HAP-1 (cell line): ENCODE measurements around the gene UBE3C.
A peak's percentile ranks its signal among the peaks of the same experiment; 100 is the strongest.
"Not testable (repeated sequence)": the region's sequence is repeated elsewhere in the genome, so short reads cannot be mapped to it uniquely, and the experiment has no call there.

Source experiments
- DNase-seq, 2 experiments: peaks; one replicate each; pipeline ENCODE4 v3.0.0-alpha.2; 2016 to 2020; ENCODE audit warnings: low spot score in 2 of 2
- H3K27me3 ChIP-seq: fragments of 250-450 bp; sonication (Bioruptor Pico); 2 replicates; pipeline ENCODE4 v1.5.1; 2020; ENCODE audit warnings: low read depth, mild to moderate bottlenecking, moderate library complexity
- H3K36me3 ChIP-seq: fragments of 250-450 bp; sonication (Bioruptor Pico); replicated peaks from 2 replicates; pipeline ENCODE4 v1.5.1; 2020; ENCODE audit warnings: mild to moderate bottlenecking
- H3K4me1 ChIP-seq: fragments of 250-450 bp; sonication (Bioruptor Pico); 2 replicates; pipeline ENCODE4 v1.5.1; 2020; ENCODE audit warnings: mild to moderate bottlenecking
- H3K4me3 ChIP-seq: fragments of 250-450 bp; sonication (Bioruptor Pico); 2 replicates; pipeline ENCODE4 v1.5.1; 2020; ENCODE audit warnings: mild to moderate bottlenecking, moderate library complexity
- H3K9me3 ChIP-seq: fragments of 250-450 bp; sonication (Bioruptor Pico); 2 replicates; pipeline ENCODE4 v1.5.1; 2020; ENCODE audit warnings: mild to moderate bottlenecking, moderate library complexity
- in situ Hi-C: fragments of 300-500 bp; cut with MboI; formaldehyde crosslinking; loops from 3 replicates; pipeline ENCODE4 v1.14.3; 2020; ENCODE audit warnings: low sequenced_read_pairs, inconsistent platforms, mixed read lengths

UBE3C gene

GRCh38 chr7:157244516-157245294 lies 106.0 kb downstream of the UBE3C start:
- in situ Hi-C loops = no loop called here
- H3K36me3 ChIP-seq = peaks cover 27% of the 10 kb centered on the region
- H3K4me1 ChIP-seq = no peaks in the 10 kb centered on the region
- H3K4me3 ChIP-seq = no peak overlapping the region
- no peaks in the 10 kb centered on the region for H3K9me3 ChIP-seq
- no peaks in the 10 kb centered on the region for H3K27me3 ChIP-seq
- DNase-seq = no peak

GRCh38 chr7:157246052-157246451 lies 107.3 kb downstream of the UBE3C start:
- in situ Hi-C loops = no loop called here
- DNase-seq = no peak
- H3K4me3 ChIP-seq = no peak overlapping the region
- no peaks in the 10 kb centered on the region for H3K27me3 ChIP-seq
- H3K36me3 ChIP-seq = peaks cover 33% of the 10 kb centered on the region
- no peaks in the 10 kb centered on the region for H3K4me1 ChIP-seq
- no peaks in the 10 kb centered on the region for H3K9me3 ChIP-seq

GRCh38 chr7:157248659-157249058 lies 109.9 kb downstream of the UBE3C start:
- Histone ChIP-seq H3K27me3 (no peaks in the 10 kb centered on the region), H3K4me3 (no peak overlapping the region), H3K9me3 (no peaks in the 10 kb centered on the region), H3K4me1 (no peaks in the 10 kb centered on the region), H3K36me3 (peaks cover 41% of the 10 kb centered on the region)
- DNase-seq = no peak
- in situ Hi-C loops = no loop called here

- H3K27me3 ChIP-seq = no peaks in the 10 kb centered on the region
- H3K36me3 ChIP-seq = peaks cover 56% of the 10 kb centered on the region
- peak; percentile 46 to 72 for DNase-seq
- no peaks in the 10 kb centered on the region for H3K4me1 ChIP-seq
- no peak overlapping the region for H3K4me3 ChIP-seq
- in situ Hi-C loops = no loop called here
- no peaks in the 10 kb centered on the region for H3K9me3 ChIP-seq
These were observed 112.0 kb downstream of the UBE3C start for GRCh38 chr7:157250605-157251228.

GRCh38 chr7:157251817-157252216 lies 113.1 kb downstream of the UBE3C start:
- H3K27me3 ChIP-seq, in situ Hi-C loops, H3K4me1 ChIP-seq, H3K9me3 ChIP-seq, H3K4me3 ChIP-seq, DNase-seq: not testable (repeated sequence)
- H3K36me3 ChIP-seq = peaks cover 60% of the 10 kb centered on the region

- no peak for DNase-seq
- in situ Hi-C loops = no loop called here
- no peaks in the 10 kb centered on the region for H3K4me1 ChIP-seq
- H3K4me3 ChIP-seq = no peak overlapping the region
- H3K36me3 ChIP-seq = peaks cover 64% of the 10 kb centered on the region
- no peaks in the 10 kb centered on the region for H3K9me3 ChIP-seq
- H3K27me3 ChIP-seq = no peaks in the 10 kb centered on the region
These were observed 115.1 kb downstream of the UBE3C start for GRCh38 chr7:157253850-157254249.

GRCh38 chr7:157254781-157255180 lies 116.1 kb downstream of the UBE3C start:
- H3K4me1 ChIP-seq, H3K27me3 ChIP-seq, H3K9me3 ChIP-seq, DNase-seq, H3K4me3 ChIP-seq, in situ Hi-C loops: not testable (repeated sequence)
- peaks cover 68% of the 10 kb centered on the region for H3K36me3 ChIP-seq

DNA sequence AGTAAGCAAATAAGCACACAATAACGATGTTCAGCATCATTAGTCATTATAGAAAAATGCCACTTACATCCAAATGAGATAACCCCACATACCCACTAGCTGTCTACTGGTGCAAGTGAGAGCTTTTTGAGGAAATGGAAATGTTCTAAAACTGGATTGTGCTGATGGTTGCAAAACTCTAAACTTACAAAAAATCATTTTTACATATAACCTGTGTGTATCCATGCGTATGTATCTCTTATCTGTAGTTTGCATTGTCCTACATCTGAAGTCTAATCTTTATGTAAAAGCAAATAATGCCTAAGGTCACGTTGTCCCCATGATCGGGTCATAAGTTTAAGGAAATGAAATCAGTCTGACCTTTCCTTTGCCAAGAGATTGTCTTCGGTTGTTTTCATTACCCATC lies 116.5 kb downstream of the UBE3C start:
- H3K36me3 ChIP-seq = peaks cover 68% of the 10 kb centered on the region
- in situ Hi-C loops = no loop called here
- no peaks in the 10 kb centered on the region for H3K9me3 ChIP-seq
- no peaks in the 10 kb centered on the region for H3K27me3 ChIP-seq
- DNase-seq = no peak
- no peak overlapping the region for H3K4me3 ChIP-seq
- H3K4me1 ChIP-seq = no peaks in the 10 kb centered on the region

GRCh38 chr7:157263156-157263555 lies 124.4 kb downstream of the UBE3C start:
- Histone ChIP-seq H3K36me3 (peaks cover 69% of the 10 kb centered on the region), H3K4me1 (no peaks in the 10 kb centered on the region), H3K27me3 (no peaks in the 10 kb centered on the region), H3K4me3 (no peak overlapping the region), H3K9me3 (no peaks in the 10 kb centered on the region)
- DNase-seq = no peak
- in situ Hi-C loops = no loop called here

GRCh38 chr7:157265051-157265450 lies 126.3 kb downstream of the UBE3C start:
- in situ Hi-C loops = no loop called here

DNA sequence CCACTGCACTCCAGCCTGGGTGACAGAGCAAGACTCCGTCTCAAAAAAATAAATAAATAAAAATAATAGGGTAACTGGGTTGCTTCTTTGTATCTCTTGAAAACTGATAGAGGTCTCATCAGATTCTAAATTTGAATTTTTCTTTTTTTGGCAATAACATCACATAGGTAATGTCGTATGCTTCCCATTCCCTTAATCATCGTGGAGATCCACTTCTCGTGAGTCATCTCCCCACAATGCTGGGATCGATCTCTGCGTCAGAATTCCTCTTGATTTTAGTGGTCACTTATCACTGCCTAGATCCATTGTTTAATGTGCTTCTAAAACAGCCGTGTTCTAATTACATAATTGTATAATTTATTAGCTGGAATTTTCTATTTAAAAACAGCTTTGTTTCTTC lies 127.5 kb downstream of the UBE3C start:
- H3K27me3 ChIP-seq = no peaks in the 10 kb centered on the region
- no peaks in the 10 kb centered on the region for H3K4me1 ChIP-seq
- peaks cover 47% of the 10 kb centered on the region for H3K36me3 ChIP-seq
- in situ Hi-C loops = no loop called here
- DNase-seq = no peak
- no peak overlapping the region for H3K4me3 ChIP-seq
- no peaks in the 10 kb centered on the region for H3K9me3 ChIP-seq

More at GRCh38 chr7:157265051-157265450, 126.3 kb downstream of the UBE3C start:
- DNase-seq = no peak
- Histone ChIP-seq H3K4me3 (no peak overlapping the region), H3K36me3 (peaks cover 50% of the 10 kb centered on the region), H3K4me1 (no peaks in the 10 kb centered on the region), H3K9me3 (no peaks in the 10 kb centered on the region), H3K27me3 (no peaks in the 10 kb centered on the region)

GRCh38 chr7:157267516-157267915 lies 128.8 kb downstream of the UBE3C start:
- Histone ChIP-seq H3K4me3 (no peak overlapping the region), H3K36me3 (peaks cover 45% of the 10 kb centered on the region), H3K4me1 (peaks cover 4% of the 10 kb centered on the region; the same call in 1 of the 2 replicates), H3K9me3 (no peaks in the 10 kb centered on the region), H3K27me3 (no peaks in the 10 kb centered on the region)
- in situ Hi-C loops = no loop called here
- no peak for DNase-seq

GRCh38 chr7:157267956-157268355 lies 129.2 kb downstream of the UBE3C start:
- in situ Hi-C loops = no loop called here
- Histone ChIP-seq H3K27me3 (no peaks in the 10 kb centered on the region), H3K4me1 (peaks cover 4% of the 10 kb centered on the region; the same call in 1 of the 2 replicates), H3K9me3 (no peaks in the 10 kb centered on the region), H3K36me3 (peaks cover 41% of the 10 kb centered on the region), H3K4me3 (no peak overlapping the region)
- no peak for DNase-seq

- Histone ChIP-seq H3K4me3 (no peak overlapping the region), H3K36me3 (peaks cover 38% of the 10 kb centered on the region), H3K4me1 (peaks cover 4% of the 10 kb centered on the region; the same call in 1 of the 2 replicates), H3K9me3 (no peaks in the 10 kb centered on the region), H3K27me3 (no peaks in the 10 kb centered on the region)
- in situ Hi-C loops = no loop called here
- DNase-seq = no peak
These were observed 129.8 kb downstream of the UBE3C start for GRCh38 chr7:157268540-157268939.
